ENCODE results near the gene SUCLG2. TPM values are rescaled to one million over a fixed set of nuclear protein-coding genes. Genes with fewer than 3 reads are reported as not detected.

Gene SUCLG2
- total and polyA plus RNA-seq, 4 donors = 38.2 to 71.9 (median 44.5) TPM

GRCh38 chr3:67468511-67468910 lies 185.9 kb downstream of the SUCLG2 start:
- H3K27me3 ChIP-seq (ENCODE audit: control insufficient read depth in 1 of 2, insufficient read depth in 2 of 2, low read length in 1 of 2) = no peaks in the 10 kb centered on the region
- H3K4me1 ChIP-seq (ENCODE audit: control insufficient read depth in 1 of 2, insufficient read depth in 2 of 2, low read length in 2 of 2) = no peaks in the 10 kb centered on the region
- no peaks in the 10 kb centered on the region for H3K9me3 ChIP-seq (ENCODE audit: control insufficient read depth, low read length)
- H3K27ac ChIP-seq (ENCODE audit: low read depth in 1 of 2, low read length in 2 of 2) = no peak overlapping the region
- no peak for ATAC-seq (ENCODE audit: low FRiP score)
- intact Hi-C loops (cut with DNase I) = no loop called here
- H3K4me3 ChIP-seq (ENCODE audit: low read length in 2 of 2) = no peak overlapping the region
- no peaks in the 10 kb centered on the region for H3K36me3 ChIP-seq (ENCODE audit: control insufficient read depth in 1 of 2, insufficient read depth in 2 of 2, low read length in 1 of 2)
- DNase-seq = no peak
- WGBS, 2 donors = 93 to 95% methylated on average over 4 of the region's 4 CpGs

GRCh38 chr3:67463656-67464055 lies 190.8 kb downstream of the SUCLG2 start:
- Histone ChIP-seq H3K4me3 (ENCODE audit: low read length in 2 of 2) (no peak overlapping the region), H3K27ac (ENCODE audit: low read depth in 1 of 2, low read length in 2 of 2) (no peak overlapping the region), H3K36me3 (ENCODE audit: control insufficient read depth in 1 of 2, insufficient read depth in 2 of 2, low read length in 1 of 2) (no peaks in the 10 kb centered on the region), H3K9me3 (ENCODE audit: control insufficient read depth, low read length) (no peaks in the 10 kb centered on the region), H3K4me1 (ENCODE audit: control insufficient read depth in 1 of 2, insufficient read depth in 2 of 2, low read length in 2 of 2) (no peaks in the 10 kb centered on the region), H3K27me3 (ENCODE audit: control insufficient read depth in 1 of 2, insufficient read depth in 2 of 2, low read length in 1 of 2) (no peaks in the 10 kb centered on the region)
- intact Hi-C loops (cut with DNase I) = no loop called here
- no peak for DNase-seq
- 60 to 75% methylated on average over 2 of the region's 2 CpGs for WGBS, 2 donors
- no peak for ATAC-seq (ENCODE audit: low FRiP score)

GRCh38 chr3:67462187-67462586 lies 192.2 kb downstream of the SUCLG2 start:
- no peaks in the 10 kb centered on the region for H3K9me3 ChIP-seq (ENCODE audit: control insufficient read depth, low read length)
- DNase-seq (no peak), ATAC-seq (ENCODE audit: low FRiP score) (no peak)
- intact Hi-C loops (cut with DNase I) = no loop called here
- no peaks in the 10 kb centered on the region for H3K27me3 ChIP-seq (ENCODE audit: control insufficient read depth in 1 of 2, insufficient read depth in 2 of 2, low read length in 1 of 2)
- H3K4me1 ChIP-seq (ENCODE audit: control insufficient read depth in 1 of 2, insufficient read depth in 2 of 2, low read length in 2 of 2) = no peaks in the 10 kb centered on the region
- H3K27ac ChIP-seq (ENCODE audit: low read depth in 1 of 2, low read length in 2 of 2) = no peak overlapping the region
- WGBS, 2 donors = 93 to 95% methylated on average over 5 of the region's 5 CpGs
- no peak overlapping the region for H3K4me3 ChIP-seq (ENCODE audit: low read length in 2 of 2)
- H3K36me3 ChIP-seq (ENCODE audit: control insufficient read depth in 1 of 2, insufficient read depth in 2 of 2, low read length in 1 of 2) = no peaks in the 10 kb centered on the region

GRCh38 chr3:67461667-67462142 lies 192.7 kb downstream of the SUCLG2 start:
- no peak overlapping the region for H3K4me3 ChIP-seq (ENCODE audit: low read length in 2 of 2)
- WGBS, 2 donors = 83 to 85% methylated on average over 3 of the region's 3 CpGs
- no peak for DNase-seq
- no peaks in the 10 kb centered on the region for H3K27me3 ChIP-seq (ENCODE audit: control insufficient read depth in 1 of 2, insufficient read depth in 2 of 2, low read length in 1 of 2)
- no peaks in the 10 kb centered on the region for H3K36me3 ChIP-seq (ENCODE audit: control insufficient read depth in 1 of 2, insufficient read depth in 2 of 2, low read length in 1 of 2)
- no peaks in the 10 kb centered on the region for H3K4me1 ChIP-seq (ENCODE audit: control insufficient read depth in 1 of 2, insufficient read depth in 2 of 2, low read length in 2 of 2)
- no peaks in the 10 kb centered on the region for H3K9me3 ChIP-seq (ENCODE audit: control insufficient read depth, low read length)
- ATAC-seq (ENCODE audit: low FRiP score) = no peak
- H3K27ac ChIP-seq (ENCODE audit: low read depth in 1 of 2, low read length in 2 of 2) = no peak overlapping the region
- intact Hi-C loops (cut with DNase I) = no loop called here

GRCh38 chr3:67460841-67461510 lies 193.4 kb downstream of the SUCLG2 start:
- Histone ChIP-seq H3K4me3 (ENCODE audit: low read length in 2 of 2) (no peak overlapping the region), H3K27ac (ENCODE audit: low read depth in 1 of 2, low read length in 2 of 2) (no peak overlapping the region), H3K36me3 (ENCODE audit: control insufficient read depth in 1 of 2, insufficient read depth in 2 of 2, low read length in 1 of 2) (no peaks in the 10 kb centered on the region), H3K9me3 (ENCODE audit: control insufficient read depth, low read length) (no peaks in the 10 kb centered on the region), H3K4me1 (ENCODE audit: control insufficient read depth in 1 of 2, insufficient read depth in 2 of 2, low read length in 2 of 2) (no peaks in the 10 kb centered on the region), H3K27me3 (ENCODE audit: control insufficient read depth in 1 of 2, insufficient read depth in 2 of 2, low read length in 1 of 2) (no peaks in the 10 kb centered on the region)
- DNase-seq (no peak), ATAC-seq (ENCODE audit: low FRiP score) (no peak)
- intact Hi-C loops (cut with DNase I) = no loop called here
- 67 to 78% methylated on average over 8 of the region's 8 CpGs for WGBS, 2 donors

- H3K4me3 ChIP-seq (ENCODE audit: low read length in 2 of 2) = no peak overlapping the region
- no peaks in the 10 kb centered on the region for H3K4me1 ChIP-seq (ENCODE audit: control insufficient read depth in 1 of 2, insufficient read depth in 2 of 2, low read length in 2 of 2)
- H3K9me3 ChIP-seq (ENCODE audit: control insufficient read depth, low read length) = no peaks in the 10 kb centered on the region
- H3K36me3 ChIP-seq (ENCODE audit: control insufficient read depth in 1 of 2, insufficient read depth in 2 of 2, low read length in 1 of 2) = no peaks in the 10 kb centered on the region
- WGBS, 2 donors = 63 to 75% methylated on average over 2 of the region's 2 CpGs
- intact Hi-C loops (cut with DNase I) = no loop called here
- ATAC-seq (ENCODE audit: low FRiP score) (no peak), DNase-seq (no peak)
- no peak overlapping the region for H3K27ac ChIP-seq (ENCODE audit: low read depth in 1 of 2, low read length in 2 of 2)
- H3K27me3 ChIP-seq (ENCODE audit: control insufficient read depth in 1 of 2, insufficient read depth in 2 of 2, low read length in 1 of 2) = no peaks in the 10 kb centered on the region
Measured at GRCh38 chr3:67459796-67460195, 194.6 kb downstream of the SUCLG2 start.

GRCh38 chr3:67458896-67459530 lies 195.4 kb downstream of the SUCLG2 start:
- Histone ChIP-seq H3K27me3 (ENCODE audit: control insufficient read depth in 1 of 2, insufficient read depth in 2 of 2, low read length in 1 of 2) (no peaks in the 10 kb centered on the region), H3K4me1 (ENCODE audit: control insufficient read depth in 1 of 2, insufficient read depth in 2 of 2, low read length in 2 of 2) (no peaks in the 10 kb centered on the region), H3K9me3 (ENCODE audit: control insufficient read depth, low read length) (no peaks in the 10 kb centered on the region), H3K27ac (ENCODE audit: low read depth in 1 of 2, low read length in 2 of 2) (no peak overlapping the region), H3K4me3 (ENCODE audit: low read length in 2 of 2) (no peak overlapping the region), H3K36me3 (ENCODE audit: control insufficient read depth in 1 of 2, insufficient read depth in 2 of 2, low read length in 1 of 2) (no peaks in the 10 kb centered on the region)
- no peak for DNase-seq
- WGBS, 2 donors = 95 to 97% methylated on average over 4 of the region's 4 CpGs
- no peak for ATAC-seq (ENCODE audit: low FRiP score)
- intact Hi-C loops (cut with DNase I) = no loop called here

GRCh38 chr3:67458408-67458807 lies 196.0 kb downstream of the SUCLG2 start:
- 89 to 91% methylated on average over 5 of the region's 5 CpGs for WGBS, 2 donors
- intact Hi-C loops (cut with DNase I) = no loop called here
- Histone ChIP-seq H3K36me3 (ENCODE audit: control insufficient read depth in 1 of 2, insufficient read depth in 2 of 2, low read length in 1 of 2) (no peaks in the 10 kb centered on the region), H3K4me3 (ENCODE audit: low read length in 2 of 2) (no peak overlapping the region), H3K4me1 (ENCODE audit: control insufficient read depth in 1 of 2, insufficient read depth in 2 of 2, low read length in 2 of 2) (no peaks in the 10 kb centered on the region), H3K9me3 (ENCODE audit: control insufficient read depth, low read length) (no peaks in the 10 kb centered on the region), H3K27ac (ENCODE audit: low read depth in 1 of 2, low read length in 2 of 2) (no peak overlapping the region), H3K27me3 (ENCODE audit: control insufficient read depth in 1 of 2, insufficient read depth in 2 of 2, low read length in 1 of 2) (no peaks in the 10 kb centered on the region)
- no peak for DNase-seq
- no peak for ATAC-seq (ENCODE audit: low FRiP score)

- intact Hi-C loops (cut with DNase I) = no loop called here
- H3K27ac ChIP-seq (ENCODE audit: low read depth in 1 of 2, low read length in 2 of 2) = no peak overlapping the region
- no peaks in the 10 kb centered on the region for H3K9me3 ChIP-seq (ENCODE audit: control insufficient read depth, low read length)
Measured at GRCh38 chr3:67453628-67454027, 200.8 kb downstream of the SUCLG2 start.

More at GRCh38 chr3:67453628-67454027, 200.8 kb downstream of the SUCLG2 start:
- Histone ChIP-seq H3K36me3 (ENCODE audit: control insufficient read depth in 1 of 2, insufficient read depth in 2 of 2, low read length in 1 of 2) (no peaks in the 10 kb centered on the region), H3K4me3 (ENCODE audit: low read length in 2 of 2) (no peak overlapping the region), H3K27me3 (ENCODE audit: control insufficient read depth in 1 of 2, insufficient read depth in 2 of 2, low read length in 1 of 2) (no peaks in the 10 kb centered on the region), H3K4me1 (ENCODE audit: control insufficient read depth in 1 of 2, insufficient read depth in 2 of 2, low read length in 2 of 2) (peaks cover 0 to 2% of the 10 kb centered on the region in 2 donors)
- WGBS, 2 donors = 88 to 92% methylated on average over 3 of the region's 3 CpGs
- DNase-seq (no peak), ATAC-seq (ENCODE audit: low FRiP score) (no peak)

Data from aorta (tissue), 5 donors.